T-helper 2 cell (primary cell): Measurements from ENCODE around the gene PRSS1.

Experiments
- DNase-seq, 5 experiments: peaks; one replicate each; pipeline versions ENCODE4 v3.0.0 to v3.0.0-alpha.2; 2012 to 2022

The PRSS1 gene

DNA sequence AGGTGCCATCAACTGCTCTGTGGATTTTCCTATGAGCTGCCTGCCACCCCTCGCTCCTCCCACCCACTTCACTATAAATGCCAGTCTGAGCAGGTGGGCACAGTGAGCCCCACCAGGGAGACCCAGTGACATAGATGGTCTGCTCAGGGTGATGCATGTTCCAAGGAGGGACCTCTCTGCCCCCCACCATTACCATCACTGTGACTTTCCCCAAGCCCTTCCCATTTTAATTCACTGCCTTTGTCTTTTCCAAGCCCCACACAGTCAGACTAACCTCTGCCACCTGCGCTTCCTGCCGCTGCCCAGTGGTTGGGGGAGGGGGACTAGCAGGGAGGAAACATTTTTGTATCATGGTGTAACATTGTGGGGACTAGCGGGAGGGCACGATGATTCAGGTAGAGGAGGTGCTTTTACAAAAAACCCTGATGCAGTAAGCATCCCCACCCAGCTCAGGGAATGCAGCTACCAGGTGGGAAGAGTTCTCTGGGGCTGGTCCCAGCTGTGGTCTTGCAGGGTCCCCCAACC, 46.1 kb downstream of the PRSS1 start:
- DNase-seq: peak in 4 of 5 experiments; percentile 35 to 83 (median 57)

DNA sequence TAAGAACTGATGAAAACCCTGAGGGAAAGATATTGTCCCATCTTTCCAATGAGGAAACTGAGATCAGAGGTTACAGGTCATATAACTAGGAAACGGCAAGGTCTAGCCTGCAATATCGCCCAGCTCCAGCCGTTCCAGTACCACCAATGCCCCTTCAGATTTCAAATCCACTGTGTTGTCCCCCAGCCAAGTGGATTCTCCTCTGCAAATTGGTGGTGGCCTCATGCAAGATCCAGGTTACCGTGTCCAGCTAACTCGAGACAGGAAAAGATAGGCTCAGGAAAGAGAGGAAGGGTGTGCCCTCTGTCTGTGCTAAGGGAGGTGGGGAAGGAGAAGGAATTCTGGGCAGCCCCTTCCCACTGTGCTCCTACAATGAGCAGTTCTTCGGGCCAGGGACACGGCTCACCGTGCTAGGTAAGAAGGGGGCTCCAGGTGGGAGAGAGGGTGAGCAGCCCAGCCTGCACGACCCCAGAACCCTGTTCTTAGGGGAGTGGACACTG, 46.8 kb downstream of the PRSS1 start:
- no peak for DNase-seq

DNA sequence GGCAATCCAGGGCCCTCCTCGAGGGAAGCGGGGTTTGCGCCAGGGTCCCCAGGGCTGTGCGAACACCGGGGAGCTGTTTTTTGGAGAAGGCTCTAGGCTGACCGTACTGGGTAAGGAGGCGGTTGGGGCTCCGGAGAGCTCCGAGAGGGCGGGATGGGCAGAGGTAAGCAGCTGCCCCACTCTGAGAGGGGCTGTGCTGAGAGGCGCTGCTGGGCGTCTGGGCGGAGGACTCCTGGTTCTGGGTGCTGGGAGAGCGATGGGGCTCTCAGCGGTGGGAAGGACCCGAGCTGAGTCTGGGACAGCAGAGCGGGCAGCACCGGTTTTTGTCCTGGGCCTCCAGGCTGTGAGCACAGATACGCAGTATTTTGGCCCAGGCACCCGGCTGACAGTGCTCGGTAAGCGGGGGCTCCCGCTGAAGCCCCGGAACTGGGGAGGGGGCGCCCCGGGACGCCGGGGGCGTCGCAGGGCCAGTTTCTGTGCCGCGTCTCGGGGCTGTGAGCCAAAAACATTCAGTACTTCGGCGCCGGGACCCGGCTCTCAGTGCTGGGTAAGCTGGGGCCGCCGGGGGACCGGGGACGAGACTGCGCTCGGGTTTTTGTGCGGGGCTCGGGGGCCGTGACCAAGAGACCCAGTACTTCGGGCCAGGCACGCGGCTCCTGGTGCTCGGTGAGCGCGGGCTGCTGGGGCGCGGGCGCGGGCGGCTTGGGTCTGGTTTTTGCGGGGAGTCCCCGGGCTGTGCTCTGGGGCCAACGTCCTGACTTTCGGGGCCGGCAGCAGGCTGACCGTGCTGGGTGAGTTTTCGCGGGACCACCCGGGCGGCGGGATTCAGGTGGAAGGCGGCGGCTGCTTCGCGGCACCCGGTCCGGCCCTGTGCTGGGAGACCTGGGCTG, 47.5 kb downstream of the PRSS1 start:
- no peak for DNase-seq

DNA sequence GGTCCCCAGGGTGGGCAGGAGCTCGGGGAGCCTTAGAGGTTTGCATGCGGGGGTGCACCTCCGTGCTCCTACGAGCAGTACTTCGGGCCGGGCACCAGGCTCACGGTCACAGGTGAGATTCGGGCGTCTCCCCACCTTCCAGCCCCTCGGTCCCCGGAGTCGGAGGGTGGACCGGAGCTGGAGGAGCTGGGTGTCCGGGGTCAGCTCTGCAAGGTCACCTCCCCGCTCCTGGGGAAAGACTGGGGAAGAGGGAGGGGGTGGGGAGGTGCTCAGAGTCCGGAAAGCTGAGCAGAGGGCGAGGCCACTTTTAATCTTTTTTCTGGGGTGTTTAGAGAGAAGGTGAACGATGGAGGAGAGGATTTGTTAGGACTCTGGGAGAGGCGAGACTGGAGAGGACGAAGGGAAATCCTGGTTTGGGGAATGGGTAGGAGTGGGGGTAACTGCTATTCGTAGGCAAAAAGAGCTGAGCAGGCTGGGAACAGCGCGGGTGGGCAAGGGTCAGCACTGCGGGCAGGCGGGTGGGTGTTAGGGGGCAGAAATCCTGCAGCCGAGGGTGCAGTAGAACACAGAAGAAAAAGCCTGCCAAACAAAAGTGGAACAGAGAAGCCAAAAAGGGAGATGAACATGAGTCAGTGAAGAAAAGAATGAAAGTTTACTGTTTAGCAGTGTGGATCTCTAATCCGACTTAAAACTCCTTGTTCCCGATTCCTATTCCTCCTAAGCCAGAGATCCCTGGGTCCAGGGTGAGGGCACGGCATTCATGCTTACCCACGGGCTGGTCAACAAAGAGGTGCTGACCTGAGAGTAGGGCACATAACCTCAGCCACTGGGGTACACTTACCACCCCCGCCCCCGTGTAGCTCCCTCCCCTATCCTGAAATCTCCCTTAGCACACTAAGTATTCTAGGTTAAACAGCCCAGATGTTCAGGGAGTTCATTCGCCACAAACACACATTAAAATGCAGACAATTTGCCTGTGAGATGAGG, 48.4 kb downstream of the PRSS1 start:
- DNase-seq: no peak

DNA sequence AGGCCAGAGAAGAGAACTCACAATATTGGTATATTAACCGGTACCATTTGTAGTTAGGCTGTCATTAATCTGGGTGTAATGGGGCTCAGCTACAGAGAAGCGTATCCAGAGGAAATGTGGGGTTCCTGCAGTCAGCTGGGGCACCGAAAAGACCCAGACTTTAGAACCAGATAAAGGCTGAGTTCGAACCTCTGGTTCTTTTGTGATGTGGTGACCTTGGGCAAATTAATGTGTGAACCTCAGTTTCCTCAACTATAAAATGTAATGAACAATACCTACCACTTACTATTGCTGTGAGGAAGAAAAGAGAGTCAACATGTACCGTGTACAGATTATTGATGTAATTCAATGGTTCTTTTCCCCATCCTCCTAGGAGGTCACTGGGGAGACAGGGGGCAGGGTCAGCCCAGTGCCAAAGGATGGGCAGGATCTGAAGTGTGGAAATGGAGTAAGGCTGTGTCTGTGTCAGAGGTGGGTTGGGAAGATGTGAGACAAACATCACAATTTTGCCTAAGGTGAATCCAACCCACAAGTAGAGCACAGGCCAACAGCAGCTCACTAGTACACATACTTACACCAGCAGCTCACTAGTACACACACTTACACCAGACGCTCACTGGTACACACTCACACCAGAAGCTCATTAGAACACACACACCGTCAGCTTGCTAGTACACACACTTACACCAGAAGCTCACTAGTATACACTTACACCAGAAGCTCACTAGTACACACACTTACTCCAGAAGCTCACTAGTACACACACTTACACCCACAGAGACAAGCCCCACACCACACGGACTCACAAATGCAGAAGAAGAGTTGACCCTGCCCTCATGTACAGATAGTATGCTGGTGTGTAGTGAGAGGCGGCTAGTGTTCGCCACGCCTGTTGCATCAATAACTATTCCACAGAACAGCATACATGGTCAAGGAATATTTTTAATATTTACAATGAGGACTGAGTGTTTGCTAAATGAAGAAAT, 49.5 kb downstream of the PRSS1 start:
- DNase-seq: peak in 2 of 5 experiments; percentile 57 to 82

DNA sequence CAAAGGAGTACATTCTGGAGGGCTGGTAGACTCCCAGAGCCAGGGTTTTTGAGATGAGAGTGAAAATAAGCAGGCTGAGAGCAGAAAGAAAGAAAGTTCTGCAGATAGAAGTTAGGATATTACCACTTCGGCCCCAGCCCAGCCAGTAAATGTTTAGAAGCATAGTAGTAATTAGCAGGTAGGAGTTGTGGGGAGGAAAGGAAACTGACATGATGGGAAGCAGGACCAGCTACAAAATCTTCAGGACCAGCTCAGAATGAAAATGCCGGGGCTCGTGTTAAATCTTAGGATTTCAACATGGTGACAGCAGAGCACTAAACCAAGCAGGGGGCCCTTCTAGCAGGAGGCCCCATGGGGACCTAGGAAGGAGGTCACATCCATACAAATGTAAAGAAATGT, 50.2 kb downstream of the PRSS1 start:
- DNase-seq: no peak

DNA sequence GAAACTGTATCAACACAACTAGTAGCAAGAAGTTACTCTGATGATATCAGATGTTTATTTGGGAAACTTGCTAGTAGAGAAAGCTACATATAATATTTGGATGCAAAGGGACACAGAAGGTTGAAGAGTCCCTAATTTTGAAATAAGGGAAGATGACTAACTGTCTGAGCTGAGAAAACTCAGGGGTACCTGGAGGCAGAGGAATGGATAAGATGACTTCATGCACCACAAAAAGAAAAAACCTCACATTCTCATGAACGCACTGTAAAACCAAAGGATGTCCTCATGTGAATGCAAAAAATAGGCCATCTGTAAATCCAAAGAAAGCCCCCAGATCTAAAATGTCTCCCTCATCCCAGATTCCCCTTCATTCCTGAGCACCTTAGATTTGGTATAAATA, 50.8 kb downstream of the PRSS1 start:
- peak in 2 of 5 experiments; percentile 49 to 71 for DNase-seq

DNA sequence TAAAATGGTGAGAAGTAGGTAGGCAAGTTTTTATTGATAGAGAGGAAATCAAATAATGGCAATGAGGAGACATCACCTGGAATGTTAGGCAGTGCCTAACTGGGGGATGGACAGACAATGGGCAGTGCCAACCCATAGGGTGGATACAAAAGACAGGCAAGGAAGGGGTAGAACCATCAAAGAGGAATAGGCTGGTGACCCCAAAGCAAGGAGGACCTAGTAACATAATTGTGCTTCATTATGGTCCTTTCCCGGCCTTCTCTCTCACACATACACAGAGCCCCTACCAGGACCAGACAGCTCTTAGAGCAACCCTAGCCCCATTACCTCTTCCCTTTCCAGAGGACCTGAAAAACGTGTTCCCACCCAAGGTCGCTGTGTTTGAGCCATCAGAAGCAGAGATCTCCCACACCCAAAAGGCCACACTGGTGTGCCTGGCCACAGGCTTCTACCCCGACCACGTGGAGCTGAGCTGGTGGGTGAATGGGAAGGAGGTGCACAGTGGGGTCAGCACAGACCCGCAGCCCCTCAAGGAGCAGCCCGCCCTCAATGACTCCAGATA, 51.5 kb downstream of the PRSS1 start:
- DNase-seq: no peak

DNA sequence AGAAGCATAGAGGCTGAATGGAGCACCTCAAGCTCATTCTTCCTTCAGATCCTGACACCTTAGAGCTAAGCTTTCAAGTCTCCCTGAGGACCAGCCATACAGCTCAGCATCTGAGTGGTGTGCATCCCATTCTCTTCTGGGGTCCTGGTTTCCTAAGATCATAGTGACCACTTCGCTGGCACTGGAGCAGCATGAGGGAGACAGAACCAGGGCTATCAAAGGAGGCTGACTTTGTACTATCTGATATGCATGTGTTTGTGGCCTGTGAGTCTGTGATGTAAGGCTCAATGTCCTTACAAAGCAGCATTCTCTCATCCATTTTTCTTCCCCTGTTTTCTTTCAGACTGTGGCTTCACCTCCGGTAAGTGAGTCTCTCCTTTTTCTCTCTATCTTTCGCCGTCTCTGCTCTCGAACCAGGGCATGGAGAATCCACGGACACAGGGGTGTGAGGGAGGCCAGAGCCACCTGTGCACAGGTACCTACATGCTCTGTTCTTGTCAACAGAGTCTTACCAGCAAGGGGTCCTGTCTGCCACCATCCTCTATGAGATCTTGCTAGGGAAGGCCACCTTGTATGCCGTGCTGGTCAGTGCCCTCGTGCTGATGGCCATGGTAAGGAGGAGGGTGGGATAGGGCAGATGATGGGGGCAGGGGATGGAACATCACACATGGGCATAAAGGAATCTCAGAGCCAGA, 52.5 kb downstream of the PRSS1 start:
- DNase-seq: no peak

DNA sequence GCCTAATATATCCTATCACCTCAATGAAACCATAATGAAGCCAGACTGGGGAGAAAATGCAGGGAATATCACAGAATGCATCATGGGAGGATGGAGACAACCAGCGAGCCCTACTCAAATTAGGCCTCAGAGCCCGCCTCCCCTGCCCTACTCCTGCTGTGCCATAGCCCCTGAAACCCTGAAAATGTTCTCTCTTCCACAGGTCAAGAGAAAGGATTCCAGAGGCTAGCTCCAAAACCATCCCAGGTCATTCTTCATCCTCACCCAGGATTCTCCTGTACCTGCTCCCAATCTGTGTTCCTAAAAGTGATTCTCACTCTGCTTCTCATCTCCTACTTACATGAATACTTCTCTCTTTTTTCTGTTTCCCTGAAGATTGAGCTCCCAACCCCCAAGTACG, 53.0 kb downstream of the PRSS1 start:
- DNase-seq: no peak
